Measurements from ENCODE around the gene ADIRF. TPM values are rescaled to one million over a fixed set of nuclear protein-coding genes. Genes with fewer than 3 reads are reported as not detected.
"Not testable (repeated sequence)": the region's sequence is repeated elsewhere in the genome, so short reads cannot be mapped to it uniquely, and the experiment has no call there.

The ADIRF gene
- total RNA-seq, 1 experiment from 2014 or later = not detected

GRCh38 chr10:86937502-86938154, 30.7 kb upstream of the ADIRF start:
- DNase-seq = no peak
- Histone ChIP-seq H3K79me2 (ENCODE audit: low read length) (no peaks in the 10 kb centered on the region), H3K9me2 (replicated peaks; ENCODE audit: insufficient read depth, low read length) (no peaks in the 10 kb centered on the region), H3K9ac (ENCODE audit: low read length) (no peak overlapping the region), H3K4me1 (ENCODE audit: low read length) (no peaks in the 10 kb centered on the region), H2AFZ (ENCODE audit: low read length) (no peak overlapping the region), H3K9me3 (ENCODE audit: low read length) (no peaks in the 10 kb centered on the region), H3K36me3 (ENCODE audit: insufficient read depth, low read length) (no peaks in the 10 kb centered on the region), H3K27me3 (ENCODE audit: low read length) (no peaks in the 10 kb centered on the region), H3K4me2 (ENCODE audit: low read depth, low read length, poor library complexity, severe bottlenecking) (no peak overlapping the region), H3K27ac (ENCODE audit: low read length) (no peak overlapping the region), H3K4me3 (ENCODE audit: low read length) (no peak overlapping the region), H4K20me1 (ENCODE audit: insufficient read depth, low read depth, low read length) (no peaks in the 10 kb centered on the region)

- H3K4me3 ChIP-seq (ENCODE audit: low read length) = no peak overlapping the region
- H3K9me3 ChIP-seq (ENCODE audit: low read length) = no peaks in the 10 kb centered on the region
- H3K4me1 ChIP-seq (ENCODE audit: low read length) = no peaks in the 10 kb centered on the region
- H3K9ac ChIP-seq (ENCODE audit: low read length) = no peak overlapping the region
- no peak for DNase-seq
- no peaks in the 10 kb centered on the region for H3K79me2 ChIP-seq (ENCODE audit: low read length)
- H3K27me3 ChIP-seq (ENCODE audit: low read length) = no peaks in the 10 kb centered on the region
- H2AFZ ChIP-seq (ENCODE audit: low read length) = no peak overlapping the region
- H3K27ac ChIP-seq (ENCODE audit: low read length) = no peak overlapping the region
- H3K4me2 ChIP-seq (ENCODE audit: low read depth, low read length, poor library complexity, severe bottlenecking) = no peak overlapping the region
- no peaks in the 10 kb centered on the region for H3K9me2 ChIP-seq (replicated peaks; ENCODE audit: insufficient read depth, low read length)
- no peaks in the 10 kb centered on the region for H4K20me1 ChIP-seq (ENCODE audit: insufficient read depth, low read depth, low read length)
- no peaks in the 10 kb centered on the region for H3K36me3 ChIP-seq (ENCODE audit: insufficient read depth, low read length)
Observed at GRCh38 chr10:86938260-86938659, 30.0 kb upstream of the ADIRF start.

- not testable (repeated sequence) for H3K79me2 ChIP-seq (ENCODE audit: low read length); H2AFZ ChIP-seq (ENCODE audit: low read length); DNase-seq; H3K9me3 ChIP-seq (ENCODE audit: low read length); H3K36me3 ChIP-seq (ENCODE audit: insufficient read depth, low read length); H3K4me2 ChIP-seq (ENCODE audit: low read depth, low read length, poor library complexity, severe bottlenecking); H3K4me3 ChIP-seq (ENCODE audit: low read length); H3K9me2 ChIP-seq (replicated peaks; ENCODE audit: insufficient read depth, low read length); H3K27ac ChIP-seq (ENCODE audit: low read length); H3K27me3 ChIP-seq (ENCODE audit: low read length); H3K9ac ChIP-seq (ENCODE audit: low read length); H3K4me1 ChIP-seq (ENCODE audit: low read length); H4K20me1 ChIP-seq (ENCODE audit: insufficient read depth, low read depth, low read length)
Observed at GRCh38 chr10:86940076-86940475, 28.2 kb upstream of the ADIRF start.

- Histone ChIP-seq H3K9ac (ENCODE audit: low read length) (no peak overlapping the region), H3K79me2 (ENCODE audit: low read length) (no peaks in the 10 kb centered on the region), H3K36me3 (ENCODE audit: insufficient read depth, low read length) (no peaks in the 10 kb centered on the region), H2AFZ (ENCODE audit: low read length) (no peak overlapping the region), H3K27ac (ENCODE audit: low read length) (no peak overlapping the region), H3K4me1 (ENCODE audit: low read length) (no peaks in the 10 kb centered on the region), H3K4me2 (ENCODE audit: low read depth, low read length, poor library complexity, severe bottlenecking) (no peak overlapping the region), H3K9me2 (replicated peaks; ENCODE audit: insufficient read depth, low read length) (no peaks in the 10 kb centered on the region), H3K27me3 (ENCODE audit: low read length) (no peaks in the 10 kb centered on the region), H4K20me1 (ENCODE audit: insufficient read depth, low read depth, low read length) (no peaks in the 10 kb centered on the region), H3K4me3 (ENCODE audit: low read length) (no peak overlapping the region), H3K9me3 (ENCODE audit: low read length) (no peaks in the 10 kb centered on the region)
- no peak for DNase-seq
Observed at GRCh38 chr10:86940677-86941076, 27.6 kb upstream of the ADIRF start.

- Histone ChIP-seq H3K4me3 (ENCODE audit: low read length) (no peak overlapping the region), H3K79me2 (ENCODE audit: low read length) (no peaks in the 10 kb centered on the region), H3K36me3 (ENCODE audit: insufficient read depth, low read length) (no peaks in the 10 kb centered on the region), H3K4me2 (ENCODE audit: low read depth, low read length, poor library complexity, severe bottlenecking) (no peak overlapping the region), H3K9me2 (replicated peaks; ENCODE audit: insufficient read depth, low read length) (no peaks in the 10 kb centered on the region), H2AFZ (ENCODE audit: low read length) (no peak overlapping the region), H3K27me3 (ENCODE audit: low read length) (no peaks in the 10 kb centered on the region), H3K4me1 (ENCODE audit: low read length) (no peaks in the 10 kb centered on the region), H4K20me1 (ENCODE audit: insufficient read depth, low read depth, low read length) (no peaks in the 10 kb centered on the region), H3K27ac (ENCODE audit: low read length) (no peak overlapping the region), H3K9ac (ENCODE audit: low read length) (no peak overlapping the region), H3K9me3 (ENCODE audit: low read length) (no peaks in the 10 kb centered on the region)
- no peak for DNase-seq
Observed at GRCh38 chr10:86941426-86941825, 26.9 kb upstream of the ADIRF start.

GRCh38 chr10:86941991-86942421, 26.3 kb upstream of the ADIRF start:
- Histone ChIP-seq H3K9ac (ENCODE audit: low read length) (no peak overlapping the region), H3K79me2 (ENCODE audit: low read length) (no peaks in the 10 kb centered on the region), H3K27me3 (ENCODE audit: low read length) (no peaks in the 10 kb centered on the region), H3K4me3 (ENCODE audit: low read length) (no peak overlapping the region), H3K36me3 (ENCODE audit: insufficient read depth, low read length) (no peaks in the 10 kb centered on the region), H3K4me1 (ENCODE audit: low read length) (no peaks in the 10 kb centered on the region), H4K20me1 (ENCODE audit: insufficient read depth, low read depth, low read length) (no peaks in the 10 kb centered on the region), H3K4me2 (ENCODE audit: low read depth, low read length, poor library complexity, severe bottlenecking) (no peak overlapping the region), H3K27ac (ENCODE audit: low read length) (no peak overlapping the region), H2AFZ (ENCODE audit: low read length) (no peak overlapping the region), H3K9me3 (ENCODE audit: low read length) (no peaks in the 10 kb centered on the region), H3K9me2 (replicated peaks; ENCODE audit: insufficient read depth, low read length) (no peaks in the 10 kb centered on the region)
- DNase-seq = no peak

GRCh38 chr10:86942441-86943315, 25.6 kb upstream of the ADIRF start:
- no peak overlapping the region for H2AFZ ChIP-seq (ENCODE audit: low read length)
- H3K27me3 ChIP-seq (ENCODE audit: low read length) = no peaks in the 10 kb centered on the region
- H3K4me3 ChIP-seq (ENCODE audit: low read length) = no peak overlapping the region
- no peaks in the 10 kb centered on the region for H3K4me1 ChIP-seq (ENCODE audit: low read length)
- no peaks in the 10 kb centered on the region for H3K9me3 ChIP-seq (ENCODE audit: low read length)
- no peak overlapping the region for H3K27ac ChIP-seq (ENCODE audit: low read length)
- no peak overlapping the region for H3K4me2 ChIP-seq (ENCODE audit: low read depth, low read length, poor library complexity, severe bottlenecking)
- no peaks in the 10 kb centered on the region for H4K20me1 ChIP-seq (ENCODE audit: insufficient read depth, low read depth, low read length)
- no peaks in the 10 kb centered on the region for H3K36me3 ChIP-seq (ENCODE audit: insufficient read depth, low read length)
- no peak overlapping the region for H3K9ac ChIP-seq (ENCODE audit: low read length)
- no peaks in the 10 kb centered on the region for H3K79me2 ChIP-seq (ENCODE audit: low read length)
- H3K9me2 ChIP-seq (replicated peaks; ENCODE audit: insufficient read depth, low read length) = no peaks in the 10 kb centered on the region
- no peak for DNase-seq

GRCh38 chr10:86943316-86944030, 24.8 kb upstream of the ADIRF start:
- Histone ChIP-seq H4K20me1 (ENCODE audit: insufficient read depth, low read depth, low read length) (no peaks in the 10 kb centered on the region), H3K9ac (ENCODE audit: low read length) (no peak overlapping the region), H2AFZ (ENCODE audit: low read length) (no peak overlapping the region), H3K4me2 (ENCODE audit: low read depth, low read length, poor library complexity, severe bottlenecking) (no peak overlapping the region), H3K9me3 (ENCODE audit: low read length) (no peaks in the 10 kb centered on the region), H3K79me2 (ENCODE audit: low read length) (no peaks in the 10 kb centered on the region), H3K4me1 (ENCODE audit: low read length) (no peaks in the 10 kb centered on the region), H3K9me2 (replicated peaks; ENCODE audit: insufficient read depth, low read length) (no peaks in the 10 kb centered on the region), H3K27ac (ENCODE audit: low read length) (no peak overlapping the region), H3K27me3 (ENCODE audit: low read length) (no peaks in the 10 kb centered on the region), H3K36me3 (ENCODE audit: insufficient read depth, low read length) (no peaks in the 10 kb centered on the region), H3K4me3 (ENCODE audit: low read length) (no peak overlapping the region)
- no peak for DNase-seq

All from Karpas-422 (cell line).